Urothelium cell line (cell line): ENCODE data around the gene CLDN2.
"Not testable (repeated sequence)": the region's sequence is repeated elsewhere in the genome, so short reads cannot be mapped to it uniquely, and the experiment has no call there.

Experiments used
- DNase-seq: peaks from one replicate; pipeline ENCODE4 v3.0.0; 2011; ENCODE audit warnings: low spot score, mixed read lengths
- FAIRE-seq: peaks from 2 replicates; lab custom pipeline; 2011; peaks lifted over from hg19 to GRCh38; lab: Jason Lieb, UNC

Gene CLDN2

DNA sequence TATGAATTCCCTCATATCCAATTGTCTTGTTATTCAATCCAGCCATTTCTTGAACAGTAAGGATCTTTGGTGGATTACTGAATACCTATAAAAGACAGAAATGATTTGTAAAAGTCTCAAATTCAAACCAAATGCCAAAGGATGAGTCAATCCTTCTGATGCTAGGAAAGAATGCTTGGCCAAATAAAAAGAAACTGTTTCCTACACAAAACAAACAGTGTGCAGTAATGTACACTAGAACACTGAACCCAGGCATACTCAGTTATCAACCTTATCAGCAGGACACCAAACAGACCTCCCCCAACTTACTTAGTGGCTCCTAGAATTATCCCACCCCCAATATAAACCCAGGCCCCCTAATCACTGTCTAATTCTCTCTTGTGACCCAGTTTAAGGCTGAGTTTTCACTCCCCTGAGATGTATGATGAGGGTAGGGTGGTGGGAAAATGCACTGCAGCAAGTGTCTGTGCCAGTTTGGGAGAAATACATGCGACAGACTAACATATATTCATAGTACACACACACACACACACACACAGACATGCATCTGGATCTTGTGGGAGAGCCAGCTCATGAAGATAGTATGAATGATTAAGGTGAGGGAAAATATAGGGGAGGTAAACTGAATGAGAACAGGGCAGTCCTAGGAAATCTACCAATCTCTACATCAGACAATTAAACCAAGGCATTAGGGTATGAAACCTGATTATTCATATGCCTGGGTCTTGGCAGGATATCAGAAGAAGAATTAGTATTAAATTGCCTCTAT is 35.0 kb downstream of the CLDN2 start:
- DNase-seq (no peak), FAIRE-seq (no peak)

GRCh38 chrX:106957856-106958255 is 37.7 kb downstream of the CLDN2 start:
- DNase-seq (no peak), FAIRE-seq (no peak)

DNA sequence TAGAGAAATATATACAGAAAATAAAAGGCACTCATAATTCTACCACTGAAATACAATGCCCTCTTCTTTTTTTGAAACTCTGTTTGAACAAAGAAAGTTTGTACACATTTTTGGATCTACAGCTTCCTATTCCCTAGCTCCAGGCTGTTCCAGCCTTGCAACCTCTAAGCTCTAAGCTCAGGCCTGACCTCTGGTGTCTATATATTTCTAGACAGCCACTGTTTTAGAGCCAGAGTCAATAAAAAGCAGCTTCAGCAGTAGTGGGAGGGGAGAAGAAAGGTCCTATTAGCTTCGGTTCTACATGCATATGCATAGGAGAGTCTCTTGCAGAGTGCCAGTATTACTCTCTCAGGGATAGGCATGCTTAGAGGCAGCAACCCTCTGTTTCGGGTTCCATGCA is 39.7 kb downstream of the CLDN2 start:
- FAIRE-seq (no peak), DNase-seq (no peak)

- no peak for DNase-seq
- FAIRE-seq, result no peak
Observed at GRCh38 chrX:106963111-106963510, 42.9 kb downstream of the CLDN2 start.

DNA sequence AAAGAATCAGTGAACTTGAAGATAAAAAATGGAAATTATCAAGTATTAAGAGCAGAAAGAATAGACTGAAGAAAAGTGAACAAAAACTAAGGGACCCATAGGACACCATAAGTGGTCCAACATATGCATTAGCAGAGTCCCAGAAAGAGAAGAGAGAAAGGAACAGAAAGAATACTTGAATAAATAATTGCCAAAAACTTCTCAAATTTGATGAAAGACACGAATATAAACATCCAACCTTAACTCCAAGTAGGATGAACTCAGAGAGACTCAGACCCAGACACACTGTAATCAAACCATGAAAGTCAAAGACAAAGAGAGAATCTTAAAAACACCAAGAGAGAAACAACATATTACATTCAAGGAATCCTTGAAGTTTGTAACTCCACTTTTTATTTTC is 44.1 kb downstream of the CLDN2 start:
- no peak for DNase-seq
- no peak for FAIRE-seq

GRCh38 chrX:106966547-106966946 is 46.3 kb downstream of the CLDN2 start:
- not testable (repeated sequence) for DNase-seq, FAIRE-seq

GRCh38 chrX:106972896-106973295 is 52.7 kb downstream of the CLDN2 start:
- no peak for FAIRE-seq
- DNase-seq, result no peak

GRCh38 chrX:106973433-106974149 is 53.4 kb downstream of the CLDN2 start:
- FAIRE-seq (no peak), DNase-seq (no peak)

GRCh38 chrX:106976416-106976815 is 56.2 kb downstream of the CLDN2 start:
- no peak for FAIRE-seq
- DNase-seq, result no peak
